Natural killer cell (primary cell): ENCODE data around the gene CENPO. TPM values are rescaled to one million over a fixed set of nuclear protein-coding genes. Genes with fewer than 3 reads are reported as not detected.

Experiments
- ATAC-seq, 3 donors: fragments of 150-1000 bp in 2 of 3; fragments of 200-7000 bp in 1 of 3; cut with Tn5 transposase; 1 replicate in 1 of 3; 2 replicates in 2 of 3; pipeline ENCODE4 v1.10.0; 2021; ENCODE audit warnings: mild to moderate bottlenecking in 2 of 3, moderate library complexity in 2 of 3
- DNase-seq, 2 donors: peaks; one replicate each; pipeline versions ENCODE4 v3.0.0 to v3.0.0-alpha.2; 2013 to 2021; ENCODE audit warnings: mixed read lengths in 1 of 2
- H3K27ac ChIP-seq: one replicate; pipeline ENCODE4 v1.5.1; 2013; ENCODE audit warnings: mild to moderate bottlenecking, low read length
- H3K27me3 ChIP-seq: one replicate; pipeline ENCODE4 v1.6.1; 2013; ENCODE audit warnings: low read length; ENCODE audit not compliant: control insufficient read depth, insufficient read depth
- H3K36me3 ChIP-seq: one replicate; pipeline ENCODE4 v1.6.1; 2013; ENCODE audit warnings: low read length; ENCODE audit not compliant: control insufficient read depth, insufficient read depth
- H3K4me1 ChIP-seq: one replicate; pipeline ENCODE4 v1.6.1; 2013; ENCODE audit warnings: low read length; ENCODE audit not compliant: control insufficient read depth, insufficient read depth
- H3K4me3 ChIP-seq: one replicate; pipeline ENCODE4 v1.5.1; 2013; ENCODE audit warnings: low read length
- H3K9me3 ChIP-seq: one replicate; pipeline ENCODE4 v1.6.1; 2013; ENCODE audit warnings: low read length; ENCODE audit not compliant: control insufficient read depth, insufficient read depth
- H3K27ac Mint-ChIP-seq, 2 donors: one replicate each; pipeline ENCODE4 v1.8.0; 2022; ENCODE audit warnings: mild to moderate bottlenecking in 2 of 2, mixed read lengths in 2 of 2, moderate library complexity in 1 of 2
- H3K27me3 Mint-ChIP-seq, 2 donors: one replicate each; pipeline ENCODE4 v1.8.0; 2022; ENCODE audit warnings: low read depth in 2 of 2, mixed read lengths in 2 of 2
- H3K36me3 Mint-ChIP-seq: one replicate; pipeline ENCODE4 v1.8.0; 2022; ENCODE audit warnings: mixed read lengths
- H3K4me1 Mint-ChIP-seq, 2 donors: one replicate each; pipeline ENCODE4 v1.8.0; 2022; ENCODE audit warnings: mixed read lengths in 2 of 2
- H3K4me3 Mint-ChIP-seq: one replicate; pipeline ENCODE4 v1.8.0; 2022; ENCODE audit warnings: mild to moderate bottlenecking, moderate library complexity, mixed read lengths
- H3K9me3 Mint-ChIP-seq, 2 donors: one replicate each; pipeline ENCODE4 v1.8.0; 2022; ENCODE audit warnings: mixed read lengths in 2 of 2
- CTCF ChIP-seq: fragments of 200-600 bp; IDR thresholded peaks from one replicate; pipeline ENCODE4 v1.8.0; 2022; ENCODE audit warnings: antibody characterized with exemption
- WGBS: methylation state at CpG from one replicate; pipeline ENCODE4 v1.1.7; 2013; ENCODE audit warnings: missing lambda C conversion rate; ENCODE audit not compliant: insufficient coverage; 5-methylcytosine and 5-hydroxymethylcytosine counted together
- intact Hi-C: fragments of 100-400 bp; cut with micrococcal nuclease; formaldehyde crosslinking; loops from one replicate; pipeline ENCODE4 v1.14.2; 2022
- total RNA-seq, 4 donors: library from RNA; stranded (reverse); fragments of 120-200 nt in 1 of 4; gene quantifications; one replicate each; pipeline versions ENCODE4 v1.2.3 to v1.2.4, GENCODE V29; 2013 to 2022

Gene CENPO
- total RNA-seq, 3 donors from 2014 or later (not counting 1 experiment from before 2014, with no cell fraction given): 8.1 to 15.1 (median 11.2) TPM

- Histone ChIP-seq H3K36me3 (peaks cover 54% of the 10 kb centered on the region), H3K9me3 (no peaks in the 10 kb centered on the region), H3K4me3 (no peak overlapping the region), H3K27me3 (no peaks in the 10 kb centered on the region), H3K4me1 (no peaks in the 10 kb centered on the region), H3K27ac (no peak overlapping the region)
- intact Hi-C loops: no loop called here
- Mint-ChIP-seq H3K9me3 (no peaks in the 10 kb centered on the region), H3K27me3 (no peaks in the 10 kb centered on the region), H3K4me3 (no peak overlapping the region), H3K36me3 (peaks cover 7% of the 10 kb centered on the region), H3K4me1 (peaks cover 4 to 5% of the 10 kb centered on the region in 2 donors), H3K27ac (no peak overlapping the region)
- ATAC-seq (peak in 1 of 3 donors; percentile 26), DNase-seq (no peak)
- 83% methylated on average over 3 of the region's 3 CpGs for WGBS
- TF ChIP-seq CTCF: no peak
Measured at GRCh38 chr2:24754985-24755705, 38.1 kb upstream of the CENPO start.

- Mint-ChIP-seq H3K27ac (peak overlapping the region; percentile 37 to 42), H3K4me1 (peaks cover 0 to 6% of the 10 kb centered on the region in 2 donors), H3K36me3 (peaks cover 14% of the 10 kb centered on the region), H3K27me3 (no peaks in the 10 kb centered on the region), H3K9me3 (no peaks in the 10 kb centered on the region), H3K4me3 (no peak overlapping the region)
- Histone ChIP-seq H3K4me3 (no peak overlapping the region), H3K27me3 (no peaks in the 10 kb centered on the region), H3K27ac (no peak overlapping the region), H3K36me3 (peaks cover 64% of the 10 kb centered on the region), H3K4me1 (no peaks in the 10 kb centered on the region), H3K9me3 (no peaks in the 10 kb centered on the region)
- TF ChIP-seq CTCF: no peak
- no CpG with 5 or more reads among the region's 1 CpG for WGBS
- no peak for DNase-seq
- intact Hi-C loops: no loop called here
- no peak for ATAC-seq
Measured at GRCh38 chr2:24756789-24757188, 36.4 kb upstream of the CENPO start.

- peaks cover 27 to 28% of the 10 kb centered on the region in 2 donors for H3K4me1 Mint-ChIP-seq
- TF ChIP-seq CTCF: no peak
- Histone ChIP-seq H3K36me3 (peaks cover 52% of the 10 kb centered on the region), H3K4me1 (no peaks in the 10 kb centered on the region), H3K4me3 (no peak overlapping the region), H3K27ac (no peak overlapping the region), H3K27me3 (no peaks in the 10 kb centered on the region), H3K9me3 (no peaks in the 10 kb centered on the region)
- H3K9me3 Mint-ChIP-seq: no peaks in the 10 kb centered on the region
- intact Hi-C loops: no loop called here
- DNase-seq (no peak), ATAC-seq (no peak)
- 97% methylated on average over 5 of the region's 5 CpGs for WGBS
- H3K27me3 Mint-ChIP-seq: no peaks in the 10 kb centered on the region
- peak overlapping the region in 1 of 2 donors; percentile 18 for H3K27ac Mint-ChIP-seq
- H3K4me3 Mint-ChIP-seq: no peak overlapping the region
- peaks cover 27% of the 10 kb centered on the region for H3K36me3 Mint-ChIP-seq
Measured at GRCh38 chr2:24761866-24762265, 31.4 kb upstream of the CENPO start.

- H3K27ac Mint-ChIP-seq: peak overlapping the region in 1 of 2 donors; percentile 18
- intact Hi-C loops: no loop called here
- WGBS: 92% methylated on average over 2 of the region's 2 CpGs
Measured at GRCh38 chr2:24762518-24762917, 30.7 kb upstream of the CENPO start.

More at GRCh38 chr2:24762518-24762917, 30.7 kb upstream of the CENPO start:
- Mint-ChIP-seq H3K27me3 (no peaks in the 10 kb centered on the region), H3K4me1 (peaks cover 27 to 29% of the 10 kb centered on the region in 2 donors), H3K4me3 (no peak overlapping the region), H3K36me3 (peaks cover 27% of the 10 kb centered on the region), H3K9me3 (no peaks in the 10 kb centered on the region)
- ATAC-seq: no peak
- Histone ChIP-seq H3K4me3 (no peak overlapping the region), H3K27me3 (no peaks in the 10 kb centered on the region), H3K4me1 (no peaks in the 10 kb centered on the region), H3K9me3 (no peaks in the 10 kb centered on the region), H3K36me3 (peaks cover 55% of the 10 kb centered on the region), H3K27ac (no peak overlapping the region)
- TF ChIP-seq CTCF: no peak
- no peak for DNase-seq
